ENCODE measurements around the gene SPATA2. TPM values are rescaled to one million over a fixed set of nuclear protein-coding genes. Genes with fewer than 3 reads are reported as not detected.

Gene SPATA2
- total and polyA plus RNA-seq, 2 of the 13 experiments (the other 11 are each of a cell fraction or from before 2014, with no cell fraction given) = 3.2 to 8.7 TPM

GRCh38 chr20:49948809-49949507 is 33.6 kb upstream of the SPATA2 start (continued):
- TF ChIP-seq MYPOP (CRISPR knock-in tag; IDR thresholded peaks at IDR 0.05) (no peak), HOXA3 (CRISPR knock-in tag; IDR thresholded peaks at IDR 0.05) (no peak), RAD21 (CRISPR knock-in tag; IDR thresholded peaks at IDR 0.05) (no peak), ZNF563 (CRISPR knock-in tag; IDR thresholded peaks at IDR 0.05) (no peak), ZNF691 (CRISPR knock-in tag; IDR thresholded peaks at IDR 0.05; ENCODE audit: borderline replicate concordance, low read depth) (no peak; the same call in 1 of the 2 replicates), MEIS1 (CRISPR knock-in tag; IDR thresholded peaks at IDR 0.05; ENCODE audit: borderline replicate concordance) (no peak; the same call in 1 of the 2 replicates), CEBPG (CRISPR knock-in tag; IDR thresholded peaks at IDR 0.05) (no peak), RFXANK (CRISPR knock-in tag; IDR thresholded peaks at IDR 0.05) (no peak), ZNF136 (CRISPR knock-in tag; IDR thresholded peaks at IDR 0.05; ENCODE audit: low read depth) (0 out of 2 replicates have a peak, but pooled peaks have one; percentile 44), IKZF4 (CRISPR knock-in tag; IDR thresholded peaks at IDR 0.05; ENCODE audit: borderline replicate concordance, low read depth, not compliant biosample characterization) (no peak), ZNF816 (CRISPR knock-in tag; IDR thresholded peaks at IDR 0.05; ENCODE audit: borderline replicate concordance) (no peak), MTA3 (CRISPR knock-in tag; IDR thresholded peaks at IDR 0.05) (no peak), ZNF598 (CRISPR knock-in tag; IDR thresholded peaks at IDR 0.05; ENCODE audit: borderline replicate concordance) (0 out of 2 replicates have a peak, but pooled peaks have one; percentile 45), PHF5A (CRISPR knock-in tag; IDR thresholded peaks at IDR 0.05; ENCODE audit: low read depth, unreplicated experiment) (peak; percentile 59), KAT7 (CRISPR knock-in tag; IDR thresholded peaks at IDR 0.05; ENCODE audit: borderline replicate concordance) (no peak), GFI1 (CRISPR knock-in tag; IDR thresholded peaks at IDR 0.05; ENCODE audit: borderline replicate concordance) (no peak), HOXD1 (CRISPR knock-in tag; IDR thresholded peaks at IDR 0.05) (no peak), SNAI1 (CRISPR knock-in tag; IDR thresholded peaks at IDR 0.05; ENCODE audit: borderline replicate concordance) (no peak), ZNF740 (CRISPR knock-in tag; IDR thresholded peaks at IDR 0.05) (no peak), SIX1 (CRISPR knock-in tag; IDR thresholded peaks at IDR 0.05; ENCODE audit: borderline replicate concordance) (no peak), ZNF280B (CRISPR knock-in tag; IDR thresholded peaks at IDR 0.05; ENCODE audit: borderline replicate concordance) (no peak), ZNF556 (CRISPR knock-in tag; IDR thresholded peaks at IDR 0.05; ENCODE audit: borderline replicate concordance) (no peak), GMEB1 (CRISPR knock-in tag; IDR thresholded peaks at IDR 0.05; ENCODE audit: borderline replicate concordance) (no peak; the same call in 1 of the 2 replicates)

Measured in HepG2 (cell line).